ENCODE measurements around the gene STEAP3.

GRCh38 chr2:119190321-119191111 lies 33.1 kb upstream of the STEAP3 start:
- no peak for TF ChIP-seq CTCF (conservative IDR thresholded peaks at IDR 0.05; ENCODE audit: low read depth, low read length)
- TF ChIP-seq EZH2 (IDR thresholded peaks at IDR 0.05; ENCODE audit: low read length, unreplicated experiment): no peak

Data from PC-3 (cell line).